ENCODE data around the gene PPP1R13B.

GRCh38 chr14:103700753-103701490 lies 146.5 kb downstream of the PPP1R13B start:
- TF ChIP-seq, protein P1, sequence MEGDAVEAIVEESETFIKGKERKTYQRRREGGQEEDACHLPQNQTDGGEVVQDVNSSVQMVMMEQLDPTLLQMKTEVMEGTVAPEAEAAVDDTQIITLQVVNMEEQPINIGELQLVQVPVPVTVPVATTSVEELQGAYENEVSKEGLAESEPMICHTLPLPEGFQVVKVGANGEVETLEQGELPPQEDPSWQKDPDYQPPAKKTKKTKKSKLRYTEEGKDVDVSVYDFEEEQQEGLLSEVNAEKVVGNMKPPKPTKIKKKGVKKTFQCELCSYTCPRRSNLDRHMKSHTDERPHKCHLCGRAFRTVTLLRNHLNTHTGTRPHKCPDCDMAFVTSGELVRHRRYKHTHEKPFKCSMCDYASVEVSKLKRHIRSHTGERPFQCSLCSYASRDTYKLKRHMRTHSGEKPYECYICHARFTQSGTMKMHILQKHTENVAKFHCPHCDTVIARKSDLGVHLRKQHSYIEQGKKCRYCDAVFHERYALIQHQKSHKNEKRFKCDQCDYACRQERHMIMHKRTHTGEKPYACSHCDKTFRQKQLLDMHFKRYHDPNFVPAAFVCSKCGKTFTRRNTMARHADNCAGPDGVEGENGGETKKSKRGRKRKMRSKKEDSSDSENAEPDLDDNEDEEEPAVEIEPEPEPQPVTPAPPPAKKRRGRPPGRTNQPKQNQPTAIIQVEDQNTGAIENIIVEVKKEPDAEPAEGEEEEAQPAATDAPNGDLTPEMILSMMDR (tag by site-specific recombination; IDR thresholded peaks at IDR 0.05): no peak
- no peak for TF ChIP-seq ATF2 (tag by site-specific recombination; IDR thresholded peaks at IDR 0.05; ENCODE audit: low read depth)
- TF ChIP-seq ZNF792 (tag by site-specific recombination; IDR thresholded peaks at IDR 0.05): no peak
- no peak for TF ChIP-seq KLF16 (tag by site-specific recombination; IDR thresholded peaks at IDR 0.05)
- TF ChIP-seq ZBTB44 (tag by site-specific recombination; IDR thresholded peaks at IDR 0.05): no peak
- no peak for TF ChIP-seq EGR2 (tag by site-specific recombination; IDR thresholded peaks at IDR 0.05; ENCODE audit: low read depth)
- TF ChIP-seq, protein P2, sequence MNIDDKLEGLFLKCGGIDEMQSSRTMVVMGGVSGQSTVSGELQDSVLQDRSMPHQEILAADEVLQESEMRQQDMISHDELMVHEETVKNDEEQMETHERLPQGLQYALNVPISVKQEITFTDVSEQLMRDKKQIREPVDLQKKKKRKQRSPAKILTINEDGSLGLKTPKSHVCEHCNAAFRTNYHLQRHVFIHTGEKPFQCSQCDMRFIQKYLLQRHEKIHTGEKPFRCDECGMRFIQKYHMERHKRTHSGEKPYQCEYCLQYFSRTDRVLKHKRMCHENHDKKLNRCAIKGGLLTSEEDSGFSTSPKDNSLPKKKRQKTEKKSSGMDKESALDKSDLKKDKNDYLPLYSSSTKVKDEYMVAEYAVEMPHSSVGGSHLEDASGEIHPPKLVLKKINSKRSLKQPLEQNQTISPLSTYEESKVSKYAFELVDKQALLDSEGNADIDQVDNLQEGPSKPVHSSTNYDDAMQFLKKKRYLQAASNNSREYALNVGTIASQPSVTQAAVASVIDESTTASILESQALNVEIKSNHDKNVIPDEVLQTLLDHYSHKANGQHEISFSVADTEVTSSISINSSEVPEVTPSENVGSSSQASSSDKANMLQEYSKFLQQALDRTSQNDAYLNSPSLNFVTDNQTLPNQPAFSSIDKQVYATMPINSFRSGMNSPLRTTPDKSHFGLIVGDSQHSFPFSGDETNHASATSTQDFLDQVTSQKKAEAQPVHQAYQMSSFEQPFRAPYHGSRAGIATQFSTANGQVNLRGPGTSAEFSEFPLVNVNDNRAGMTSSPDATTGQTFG (tag by site-specific recombination; IDR thresholded peaks at IDR 0.05; ENCODE audit: borderline replicate concordance): no peak
- no peak for TF ChIP-seq ZBTB17 (tag by site-specific recombination; IDR thresholded peaks at IDR 0.05)
- no peak for TF ChIP-seq ZNF513 (tag by site-specific recombination; IDR thresholded peaks at IDR 0.05)
- no peak for TF ChIP-seq ZNF184 (tag by site-specific recombination; IDR thresholded peaks at IDR 0.05)
- no peak for TF ChIP-seq YY1 (tag by site-specific recombination; IDR thresholded peaks at IDR 0.05)
- TF ChIP-seq KLF9 (tag by site-specific recombination; IDR thresholded peaks at IDR 0.05; ENCODE audit: low read depth): no peak
- no peak for TF ChIP-seq ZNF274 (IDR thresholded peaks at IDR 0.05; ENCODE audit: low read length)
- no peak for TF ChIP-seq ZNF274 (tag by site-specific recombination; IDR thresholded peaks at IDR 0.05; ENCODE audit: borderline replicate concordance)
- no peak for TF ChIP-seq REST (tag by site-specific recombination; IDR thresholded peaks at IDR 0.05)

All from HEK293 (cell line).